Retina (tissue), 1 donor: Measurements from ENCODE around the gene SPDEF.
A peak's percentile ranks its signal among the peaks of the same experiment; 100 is the strongest.

Experiments used
- DNase-seq: peaks from one replicate; pipeline ENCODE4 v3.0.0-alpha.2; 2016

The SPDEF gene

GRCh38 chr6:34562350-34562749 is 6.2 kb upstream of the SPDEF start:
- no peak for DNase-seq

GRCh38 chr6:34561227-34561530 is 5.0 kb upstream of the SPDEF start:
- no peak for DNase-seq

- DNase-seq, result peak; percentile 35
These were observed 4.5 kb upstream of the SPDEF start for GRCh38 chr6:34560366-34561226.

- DNase-seq, result no peak
These were observed 3.7 kb upstream of the SPDEF start for GRCh38 chr6:34559651-34560365.

- no peak for DNase-seq
These were observed 2.1 kb upstream of the SPDEF start for GRCh38 chr6:34558172-34558714.

GRCh38 chr6:34557228-34557627 is 1.1 kb upstream of the SPDEF start:
- no peak for DNase-seq

GRCh38 chr6:34556493-34556892 is 364 bp upstream of the SPDEF start:
- DNase-seq, result no peak

GRCh38 chr6:34555328-34555727 is 801 bp downstream of the SPDEF start:
- no peak for DNase-seq

- no peak for DNase-seq
These were observed 1.2 kb downstream of the SPDEF start for GRCh38 chr6:34555007-34555322.

- no peak for DNase-seq
These were observed 1.7 kb downstream of the SPDEF start for GRCh38 chr6:34554291-34555006.

GRCh38 chr6:34553750-34554149 is 2.4 kb downstream of the SPDEF start:
- no peak for DNase-seq

- DNase-seq, result no peak
These were observed 3.0 kb downstream of the SPDEF start for GRCh38 chr6:34553146-34553545.

- DNase-seq, result no peak
These were observed 3.5 kb downstream of the SPDEF start for GRCh38 chr6:34552620-34553019.

- no peak for DNase-seq
These were observed 4.4 kb downstream of the SPDEF start for GRCh38 chr6:34551720-34552119.

GRCh38 chr6:34549804-34550202 is 6.3 kb downstream of the SPDEF start:
- no peak for DNase-seq

- DNase-seq, result no peak
These were observed 6.9 kb downstream of the SPDEF start for GRCh38 chr6:34549026-34549803.

- no peak for DNase-seq
These were observed 8.2 kb downstream of the SPDEF start for GRCh38 chr6:34547701-34548644.

- no peak for DNase-seq
These were observed 9.4 kb downstream of the SPDEF start for GRCh38 chr6:34546551-34547321.

GRCh38 chr6:34544776-34545471 is 11.2 kb downstream of the SPDEF start:
- DNase-seq, result no peak

- no peak for DNase-seq
These were observed 12.0 kb downstream of the SPDEF start for GRCh38 chr6:34544052-34544604.
